UCSD-AML1 (cell line): Measurements from ENCODE around the gene VASH1.

Experiments used
- DNase-seq: peaks from one replicate; lab custom pipeline; 2025; ENCODE audit not compliant: unreplicated experiment; lab: John Stamatoyannopoulos, UW

VASH1 gene

GRCh38 chr14:76742185-76742584, 19.1 kb upstream of the VASH1 start:
- no peak for DNase-seq

GRCh38 chr14:76742966-76743365, 18.3 kb upstream of the VASH1 start:
- DNase-seq, result peak; percentile 67

GRCh38 chr14:76752744-76753143, 8.5 kb upstream of the VASH1 start:
- DNase-seq, result no peak

- DNase-seq, result no peak
Observed at GRCh38 chr14:76753541-76754198, 7.6 kb upstream of the VASH1 start.

- DNase-seq, result no peak
Observed at GRCh38 chr14:76754586-76754985, 6.7 kb upstream of the VASH1 start.

- no peak for DNase-seq
Observed at GRCh38 chr14:76755610-76756370, 5.5 kb upstream of the VASH1 start.

GRCh38 chr14:76756371-76756750, 4.9 kb upstream of the VASH1 start:
- no peak for DNase-seq

GRCh38 chr14:76759589-76759988, 1.7 kb upstream of the VASH1 start:
- no peak for DNase-seq

GRCh38 chr14:76760331-76761135, 735 bp upstream of the VASH1 start:
- no peak for DNase-seq

GRCh38 chr14:76761960-76762410, 717 bp downstream of the VASH1 start:
- DNase-seq, result no peak

- no peak for DNase-seq
Observed at GRCh38 chr14:76762411-76763095, 1.3 kb downstream of the VASH1 start.

GRCh38 chr14:76763096-76764041, 2.1 kb downstream of the VASH1 start:
- no peak for DNase-seq

- no peak for DNase-seq
Observed at GRCh38 chr14:76765461-76765931, 4.2 kb downstream of the VASH1 start.

- peak; percentile 94 for DNase-seq
Observed at GRCh38 chr14:76767681-76768656, 6.7 kb downstream of the VASH1 start.

GRCh38 chr14:76768671-76769500, 7.6 kb downstream of the VASH1 start:
- DNase-seq, result no peak

- no peak for DNase-seq
Observed at GRCh38 chr14:76769636-76770292, 8.5 kb downstream of the VASH1 start.
